OCI-LY1 (cell line): ENCODE results near the gene FAM25C.
"Not testable (repeated sequence)": the region's sequence is repeated elsewhere in the genome, so short reads cannot be mapped to it uniquely, and the experiment has no call there.

ENCODE experiments used
- CTCF ChIP-seq: fragments of 200-600 bp; sonication (generic), shearing (Covaris generic); IDR thresholded peaks from 2 replicates; pipeline ENCODE4 v1.5.1; 2017; ENCODE audit warnings: mild to moderate bottlenecking, antibody characterized with exemption, low read length, moderate library complexity, mixed read lengths
- EZH2 ChIP-seq: fragments of 200-600 bp; sonication (generic), shearing (Covaris generic); IDR thresholded peaks from 2 replicates; pipeline ENCODE4 v1.8.0; 2017; ENCODE audit warnings: borderline replicate concordance, mixed run types, mild to moderate bottlenecking, antibody characterized with exemption, low read length, moderate library complexity, mixed read lengths

- TF ChIP-seq CTCF, EZH2: not testable (repeated sequence)
Measured at GRCh38 chr10:47989542-47989950, 10.0 kb downstream of the FAM25C start.
